Measurements from ENCODE around the gene ELMO3.

ELMO3 gene

DNA sequence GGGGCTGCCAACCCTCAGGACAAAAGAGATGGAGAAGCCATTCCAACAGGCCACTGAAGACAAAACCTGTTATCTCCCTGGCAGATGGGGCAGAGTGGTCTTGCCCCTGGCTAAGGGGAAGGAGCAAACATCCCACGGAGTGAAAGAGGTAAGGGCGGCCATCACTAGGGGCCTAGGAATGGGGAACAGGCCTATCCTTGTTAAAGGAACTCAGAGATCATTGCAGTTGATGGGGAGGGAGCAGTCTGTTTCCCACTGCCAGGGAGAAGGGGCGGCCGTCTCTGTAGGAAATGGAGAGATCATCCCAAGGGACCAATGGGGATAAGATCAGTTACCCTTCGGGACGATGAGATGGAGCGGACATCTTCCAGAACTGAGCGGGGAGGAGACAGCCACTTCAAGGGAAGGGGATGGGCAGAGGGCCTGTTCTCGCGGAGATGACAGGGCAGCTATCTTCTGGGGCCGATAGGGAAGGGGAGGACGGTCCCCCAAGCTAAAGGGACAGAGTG lies 27.4 kb downstream of the ELMO3 start:
- Histone ChIP-seq H3K18ac (ENCODE audit: low read length) (peak overlapping the region; percentile 44), H3K9ac (ENCODE audit: low read length) (no peak overlapping the region), H3K9me3 (ENCODE audit: insufficient read depth, low read depth, low read length) (peaks cover 1% of the 10 kb centered on the region), H3K14ac (ENCODE audit: low read length) (peak overlapping the region; percentile 59), H3K4me1 (ENCODE audit: control insufficient read depth in 1 of 2, insufficient read depth in 2 of 2, low read length in 2 of 2) (peaks cover 12% of the 10 kb centered on the region in 2 experiments), H2BK5ac (ENCODE audit: low read depth, low read length, poor library complexity) (no peak overlapping the region), H3K23ac (ENCODE audit: low read length) (no peak overlapping the region), H4K12ac (ENCODE audit: low read depth, low read length) (peak overlapping the region; percentile 89), H3K4me3 (ENCODE audit: low read depth, low read length) (peak overlapping the region; percentile 79), H3K79me2 (ENCODE audit: control insufficient read depth, insufficient read depth, low read length, poor library complexity) (peaks cover 9% of the 10 kb centered on the region), H3K4ac (ENCODE audit: low read depth, low read length) (peak overlapping the region; percentile 38), H2BK120ac (ENCODE audit: insufficient read depth, low read length, poor library complexity) (no peak overlapping the region), H3K4me2 (ENCODE audit: low read length) (peak overlapping the region; percentile 82), H3K79me1 (ENCODE audit: low read length) (peaks cover 8% of the 10 kb centered on the region), H3K36me3 (ENCODE audit: control insufficient read depth in 1 of 2, insufficient read depth in 2 of 2, low read length in 2 of 2) (peaks cover 34% of the 10 kb centered on the region in 2 experiments), H2AFZ (ENCODE audit: insufficient read depth, low read length, poor library complexity) (peak overlapping the region; percentile 73), H3K27ac (ENCODE audit: low read depth, low read length) (no peak overlapping the region), H4K8ac (ENCODE audit: low read depth, low read length) (peak overlapping the region; percentile 91), H3K27me3 (ENCODE audit: insufficient read depth, low read length) (no peaks in the 10 kb centered on the region), H2BK12ac (ENCODE audit: low read length) (peak overlapping the region; percentile 42), H2AK5ac (ENCODE audit: low read length) (no peak overlapping the region), H4K91ac (ENCODE audit: low read depth, low read length) (peak overlapping the region; percentile 73)
- DNase-seq, result no peak
- WGBS (ENCODE audit: extremely low coverage, insufficient coverage, insufficient read length), result no CpG with 5 or more reads among the region's 12 CpGs

DNA sequence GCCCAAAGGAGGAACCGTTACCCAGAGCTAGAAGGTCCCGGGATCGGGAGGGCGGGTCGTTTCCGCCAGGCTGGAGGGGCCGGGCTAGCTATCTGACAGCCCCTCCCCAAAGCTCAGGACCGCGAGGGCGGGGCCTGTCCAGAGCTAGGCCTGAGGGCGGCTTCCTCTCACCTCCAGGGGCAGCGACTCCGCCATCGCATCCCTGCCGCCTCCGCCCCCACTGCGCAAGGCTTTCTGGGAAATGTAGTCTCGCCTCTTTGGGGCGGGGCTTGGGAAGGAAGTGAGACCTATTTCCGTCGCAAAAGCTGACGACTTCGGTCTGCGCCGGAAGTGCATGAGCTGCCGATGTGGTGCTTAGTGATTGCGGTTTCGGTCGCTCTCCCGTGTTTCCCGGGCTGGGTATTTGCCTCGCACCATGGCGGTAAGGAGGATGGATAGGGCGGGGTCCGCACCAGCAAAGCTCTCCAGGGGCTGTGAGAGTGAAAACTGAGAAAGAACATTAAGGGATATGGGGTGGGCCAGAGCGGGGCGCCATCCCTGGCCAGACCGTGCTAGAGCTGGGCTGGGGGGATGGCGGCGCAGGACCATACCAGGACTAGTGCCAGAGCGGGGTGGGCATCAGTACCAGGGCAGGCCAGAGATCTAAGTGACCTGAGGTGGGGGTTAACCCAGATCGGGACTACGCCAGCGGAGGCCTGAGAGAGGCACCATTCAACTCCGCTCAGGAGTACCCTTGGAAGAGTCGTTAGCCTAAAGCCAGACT lies 28.1 kb downstream of the ELMO3 start, which contains the start of gene TMEM208:
TMEM208 (plus strand) TSS at position 327 of the 763 bp plus-strand sequence; CDS start at position 416, 89 bp downstream.
- H2BK12ac ChIP-seq (ENCODE audit: low read length), result peak within 1 kb of the TSS; percentile 42
- H3K36me3 ChIP-seq (ENCODE audit: control insufficient read depth in 1 of 2, insufficient read depth in 2 of 2, low read length in 2 of 2), result peaks cover 40 to 41% of the 10 kb centered on the region in 2 experiments
- no peak within 1 kb of the TSS for H3K27ac ChIP-seq (ENCODE audit: low read depth, low read length)
- peak within 1 kb of the TSS; percentile 86 for H2AFZ ChIP-seq (ENCODE audit: insufficient read depth, low read length, poor library complexity)
- H3K79me2 ChIP-seq (ENCODE audit: control insufficient read depth, insufficient read depth, low read length, poor library complexity), result peaks cover 9% of the 10 kb centered on the region
- H3K4ac ChIP-seq (ENCODE audit: low read depth, low read length), result peak within 1 kb of the TSS; percentile 98
- H2BK120ac ChIP-seq (ENCODE audit: insufficient read depth, low read length, poor library complexity), result peak within 1 kb of the TSS; percentile 56
- peak within 1 kb of the TSS; percentile 82 for H3K4me2 ChIP-seq (ENCODE audit: low read length)
- WGBS (ENCODE audit: extremely low coverage, insufficient coverage, insufficient read length), result no CpG with 5 or more reads among the region's 46 CpGs
- peaks cover 8% of the 10 kb centered on the region for H3K79me1 ChIP-seq (ENCODE audit: low read length)
- H4K8ac ChIP-seq (ENCODE audit: low read depth, low read length), result peak within 1 kb of the TSS; percentile 99
- peak within 1 kb of the TSS; percentile 96 for H4K12ac ChIP-seq (ENCODE audit: low read depth, low read length)
- no peak within 1 kb of the TSS for H3K23ac ChIP-seq (ENCODE audit: low read length)
- peak within 1 kb of the TSS; percentile 95 for H3K4me3 ChIP-seq (ENCODE audit: low read depth, low read length)
- H3K9ac ChIP-seq (ENCODE audit: low read length), result peak within 1 kb of the TSS; percentile 87
- DNase-seq, result peak; percentile 100
- H3K14ac ChIP-seq (ENCODE audit: low read length), result peak within 1 kb of the TSS; percentile 96
- peak within 1 kb of the TSS; percentile 99 for H2AK5ac ChIP-seq (ENCODE audit: low read length)
- peak within 1 kb of the TSS; percentile 88 for H3K18ac ChIP-seq (ENCODE audit: low read length)
- peaks cover 1% of the 10 kb centered on the region for H3K9me3 ChIP-seq (ENCODE audit: insufficient read depth, low read depth, low read length)
- peaks cover 12% of the 10 kb centered on the region in 2 experiments for H3K4me1 ChIP-seq (ENCODE audit: control insufficient read depth in 1 of 2, insufficient read depth in 2 of 2, low read length in 2 of 2)
- peak within 1 kb of the TSS; percentile 94 for H4K91ac ChIP-seq (ENCODE audit: low read depth, low read length)
- H3K27me3 ChIP-seq (ENCODE audit: insufficient read depth, low read length), result no peaks in the 10 kb centered on the region
- peak within 1 kb of the TSS; percentile 82 for H2BK5ac ChIP-seq (ENCODE audit: low read depth, low read length, poor library complexity)

DNA sequence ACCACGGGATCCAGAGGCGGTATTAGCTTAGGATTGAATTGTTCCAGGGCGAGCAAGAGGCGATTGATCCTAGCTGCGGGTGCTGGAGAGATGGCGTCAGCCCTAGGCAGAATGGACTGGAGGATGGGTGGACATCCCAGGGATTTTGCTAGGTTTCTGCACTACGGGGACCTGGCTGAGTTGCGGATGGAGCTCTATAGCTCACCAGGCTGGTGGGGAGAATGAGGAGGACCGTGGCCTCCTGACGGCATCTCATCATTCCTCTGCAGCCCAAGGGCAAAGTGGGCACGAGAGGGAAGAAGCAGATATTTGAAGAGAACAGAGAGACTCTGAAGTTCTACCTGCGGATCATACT lies 28.6 kb downstream of the ELMO3 start:
- Histone ChIP-seq H4K8ac (ENCODE audit: low read depth, low read length) (peak overlapping the region; percentile 99), H3K18ac (ENCODE audit: low read length) (peak overlapping the region; percentile 88), H3K14ac (ENCODE audit: low read length) (peak overlapping the region; percentile 96), H3K4me2 (ENCODE audit: low read length) (peak overlapping the region; percentile 76), H2BK120ac (ENCODE audit: insufficient read depth, low read length, poor library complexity) (peak overlapping the region; percentile 56), H3K79me2 (ENCODE audit: control insufficient read depth, insufficient read depth, low read length, poor library complexity) (peaks cover 9% of the 10 kb centered on the region), H2AK5ac (ENCODE audit: low read length) (peak overlapping the region; percentile 99), H2AFZ (ENCODE audit: insufficient read depth, low read length, poor library complexity) (peak overlapping the region; percentile 86), H3K27me3 (ENCODE audit: insufficient read depth, low read length) (no peaks in the 10 kb centered on the region), H3K27ac (ENCODE audit: low read depth, low read length) (no peak overlapping the region), H3K9me3 (ENCODE audit: insufficient read depth, low read depth, low read length) (peaks cover 1% of the 10 kb centered on the region), H2BK12ac (ENCODE audit: low read length) (no peak overlapping the region), H2BK5ac (ENCODE audit: low read depth, low read length, poor library complexity) (no peak overlapping the region), H3K4me1 (ENCODE audit: control insufficient read depth in 1 of 2, insufficient read depth in 2 of 2, low read length in 2 of 2) (peaks cover 12% of the 10 kb centered on the region in 2 experiments), H4K12ac (ENCODE audit: low read depth, low read length) (peak overlapping the region; percentile 96), H4K91ac (ENCODE audit: low read depth, low read length) (peak overlapping the region; percentile 94), H3K4me3 (ENCODE audit: low read depth, low read length) (peak overlapping the region; percentile 95), H3K79me1 (ENCODE audit: low read length) (peaks cover 8% of the 10 kb centered on the region), H3K23ac (ENCODE audit: low read length) (no peak overlapping the region), H3K36me3 (ENCODE audit: control insufficient read depth in 1 of 2, insufficient read depth in 2 of 2, low read length in 2 of 2) (peaks cover 41% of the 10 kb centered on the region in 2 experiments), H3K4ac (ENCODE audit: low read depth, low read length) (peak overlapping the region; percentile 98), H3K9ac (ENCODE audit: low read length) (peak overlapping the region; percentile 87)
- no peak for DNase-seq
- WGBS (ENCODE audit: extremely low coverage, insufficient coverage, insufficient read length), result no CpG with 5 or more reads among the region's 12 CpGs

- H4K8ac ChIP-seq (ENCODE audit: low read depth, low read length), result peak overlapping the region; percentile 26
- no peak overlapping the region for H2AK5ac ChIP-seq (ENCODE audit: low read length)
- H2AFZ ChIP-seq (ENCODE audit: insufficient read depth, low read length, poor library complexity), result no peak overlapping the region
- peak overlapping the region; percentile 76 for H3K4me2 ChIP-seq (ENCODE audit: low read length)
- H2BK5ac ChIP-seq (ENCODE audit: low read depth, low read length, poor library complexity), result no peak overlapping the region
- H3K4ac ChIP-seq (ENCODE audit: low read depth, low read length), result peak overlapping the region; percentile 98
- no peak overlapping the region for H3K27ac ChIP-seq (ENCODE audit: low read depth, low read length)
- H3K18ac ChIP-seq (ENCODE audit: low read length), result no peak overlapping the region
- peaks cover 9% of the 10 kb centered on the region for H3K79me2 ChIP-seq (ENCODE audit: control insufficient read depth, insufficient read depth, low read length, poor library complexity)
- H3K27me3 ChIP-seq (ENCODE audit: insufficient read depth, low read length), result no peaks in the 10 kb centered on the region
- H3K9me3 ChIP-seq (ENCODE audit: insufficient read depth, low read depth, low read length), result no peaks in the 10 kb centered on the region
- H3K9ac ChIP-seq (ENCODE audit: low read length), result no peak overlapping the region
- peaks cover 8% of the 10 kb centered on the region for H3K79me1 ChIP-seq (ENCODE audit: low read length)
- H3K23ac ChIP-seq (ENCODE audit: low read length), result no peak overlapping the region
- WGBS (ENCODE audit: extremely low coverage, insufficient coverage, insufficient read length), result no CpG with 5 or more reads among the region's 9 CpGs
- peaks cover 41% of the 10 kb centered on the region in 2 experiments for H3K36me3 ChIP-seq (ENCODE audit: control insufficient read depth in 1 of 2, insufficient read depth in 2 of 2, low read length in 2 of 2)
- H2BK12ac ChIP-seq (ENCODE audit: low read length), result no peak overlapping the region
- peaks cover 12% of the 10 kb centered on the region in 2 experiments for H3K4me1 ChIP-seq (ENCODE audit: control insufficient read depth in 1 of 2, insufficient read depth in 2 of 2, low read length in 2 of 2)
- no peak overlapping the region for H3K4me3 ChIP-seq (ENCODE audit: low read depth, low read length)
- H4K91ac ChIP-seq (ENCODE audit: low read depth, low read length), result no peak overlapping the region
- no peak overlapping the region for H4K12ac ChIP-seq (ENCODE audit: low read depth, low read length)
- no peak overlapping the region for H2BK120ac ChIP-seq (ENCODE audit: insufficient read depth, low read length, poor library complexity)
- no peak overlapping the region for H3K14ac ChIP-seq (ENCODE audit: low read length)
- no peak for DNase-seq
Measured at GRCh38 chr16:67228034-67228785, 29.3 kb downstream of the ELMO3 start.

Data from trophoblast cell (in vitro differentiated cells and primary cell).